ENCODE data around the gene C1QTNF12. TPM values are rescaled to one million over a fixed set of nuclear protein-coding genes. Genes with fewer than 3 reads are reported as not detected.

Gene C1QTNF12
- 1 to 10 TPM; 2.0 to 4.2 TPM for total RNA-seq

GRCh38 chr1:1246577-1247340 lies at the start of gene C1QTNF12:
Gene C1QTNF12, minus strand, starts transcription at chr1:1246722. Its CDS starts 32 bp downstream, at chr1:1246690.
- Mint-ChIP-seq H3K9me3 (no peaks in the 10 kb centered on the region), H3K36me3 (ENCODE audit: low read depth) (no peaks in the 10 kb centered on the region), H3K4me1 (peaks cover 14% of the 10 kb centered on the region), H3K27ac (no peak within 1 kb of the TSS), H3K27me3 (peaks cover 4% of the 10 kb centered on the region), H3K4me3 (no peak within 1 kb of the TSS)
- ChIA-PET POLR2A (no interaction called here), CTCF (no interaction called here)
- no peak for DNase-seq

GRCh38 chr1:1295154-1295923 lies 48.8 kb upstream of the C1QTNF12 start:
- ChIA-PET CTCF (interaction anchor here (1.0 kb wide), 2 partner anchors 10 to 173 kb away, joined by 3 to 4 read pairs; no protein-coding TSS in a partner anchor), POLR2A (interaction anchor here (1.0 kb wide), 1 partner anchor 68 kb away, joined by 3 read pairs; no protein-coding TSS in a partner anchor)
- Mint-ChIP-seq H3K36me3 (ENCODE audit: low read depth) (peaks cover 4% of the 10 kb centered on the region), H3K27me3 (no peaks in the 10 kb centered on the region), H3K27ac (no peak overlapping the region), H3K9me3 (no peaks in the 10 kb centered on the region), H3K4me1 (no peaks in the 10 kb centered on the region), H3K4me3 (no peak overlapping the region)
- no peak for DNase-seq

- Mint-ChIP-seq H3K27me3 (no peaks in the 10 kb centered on the region), H3K27ac (no peak overlapping the region), H3K36me3 (ENCODE audit: low read depth) (peaks cover 4% of the 10 kb centered on the region), H3K4me3 (no peak overlapping the region), H3K9me3 (no peaks in the 10 kb centered on the region), H3K4me1 (no peaks in the 10 kb centered on the region)
- ChIA-PET POLR2A (interaction anchor here (1.0 kb wide), 1 partner anchor 67 kb away, joined by 3 read pairs; no protein-coding TSS in a partner anchor), CTCF (interaction anchor here (1.0 kb wide), 1 partner anchor 172 kb away, joined by 4 read pairs; no protein-coding TSS in a partner anchor)
- no peak for DNase-seq
Measured at GRCh38 chr1:1294250-1294890, 47.8 kb upstream of the C1QTNF12 start.

GRCh38 chr1:1293263-1294249 lies 47.0 kb upstream of the C1QTNF12 start:
- Mint-ChIP-seq H3K9me3 (no peaks in the 10 kb centered on the region), H3K4me3 (no peak overlapping the region), H3K4me1 (no peaks in the 10 kb centered on the region), H3K27me3 (no peaks in the 10 kb centered on the region), H3K36me3 (ENCODE audit: low read depth) (peaks cover 4% of the 10 kb centered on the region), H3K27ac (no peak overlapping the region)
- no peak for DNase-seq
- ChIA-PET CTCF (interaction anchor here (0.6 to 1.0 kb wide), 2 partner anchors 84 to 171 kb away, joined by 3 to 5 read pairs; no protein-coding TSS in a partner anchor), POLR2A (no interaction called here)

- no peaks in the 10 kb centered on the region for H3K9me3 Mint-ChIP-seq
Measured at GRCh38 chr1:1292851-1293250, 46.3 kb upstream of the C1QTNF12 start.

GRCh38 chr1:1292442-1292779 lies 45.9 kb upstream of the C1QTNF12 start:
- Mint-ChIP-seq H3K4me3 (no peak overlapping the region), H3K27me3 (no peaks in the 10 kb centered on the region), H3K4me1 (no peaks in the 10 kb centered on the region), H3K36me3 (ENCODE audit: low read depth) (peaks cover 4% of the 10 kb centered on the region), H3K9me3 (no peaks in the 10 kb centered on the region), H3K27ac (no peak overlapping the region)
- no peak for DNase-seq
- POLR2A ChIA-PET, result interaction anchor here (1.1 to 2.4 kb wide), 5 partner anchors 9 to 176 kb away, joined by 3 to 11 read pairs (median 3); partner anchors contain the start of genes AURKAIP1 and C1orf159
- CTCF ChIA-PET, result interaction anchor here (0.6 to 3.2 kb wide), 8 partner anchors 10 to 308 kb away, joined by 4 to 36 read pairs (median 5); partner anchors contain the start of gene UBE2J2

More at GRCh38 chr1:1292851-1293250, 46.3 kb upstream of the C1QTNF12 start:
- Mint-ChIP-seq H3K4me1 (no peaks in the 10 kb centered on the region), H3K27me3 (no peaks in the 10 kb centered on the region), H3K27ac (no peak overlapping the region), H3K4me3 (no peak overlapping the region), H3K36me3 (ENCODE audit: low read depth) (peaks cover 4% of the 10 kb centered on the region)
- ChIA-PET POLR2A (no interaction called here), CTCF (interaction anchor here (0.6 to 3.2 kb wide), 5 partner anchors 11 to 260 kb away, joined by 3 to 36 read pairs (median 4); no protein-coding TSS in a partner anchor)
- DNase-seq, result no peak

- Mint-ChIP-seq H3K9me3 (no peaks in the 10 kb centered on the region), H3K4me1 (no peaks in the 10 kb centered on the region), H3K4me3 (no peak overlapping the region), H3K36me3 (ENCODE audit: low read depth) (peaks cover 4% of the 10 kb centered on the region), H3K27me3 (no peaks in the 10 kb centered on the region), H3K27ac (no peak overlapping the region)
- ChIA-PET CTCF (interaction anchor here (0.6 to 3.2 kb wide), 9 partner anchors 10 to 307 kb away, joined by 4 to 36 read pairs (median 4); partner anchors contain the start of gene UBE2J2), POLR2A (interaction anchor here (1.1 to 2.4 kb wide), 5 partner anchors 9 to 175 kb away, joined by 3 to 11 read pairs (median 3); partner anchors contain the start of genes AURKAIP1 and C1orf159)
- peak; percentile 72 for DNase-seq
Measured at GRCh38 chr1:1291548-1292441, 45.3 kb upstream of the C1QTNF12 start.

GRCh38 chr1:1291023-1291528 lies 44.6 kb upstream of the C1QTNF12 start:
- CTCF ChIA-PET, result interaction anchor here (0.7 to 3.2 kb wide), 7 partner anchors 9 to 272 kb away, joined by 3 to 36 read pairs (median 4); no protein-coding TSS in a partner anchor
- H3K4me1 Mint-ChIP-seq, result no peaks in the 10 kb centered on the region
- no peaks in the 10 kb centered on the region for H3K9me3 Mint-ChIP-seq
- H3K4me3 Mint-ChIP-seq, result no peak overlapping the region
- H3K27me3 Mint-ChIP-seq, result no peaks in the 10 kb centered on the region
- POLR2A ChIA-PET, result interaction anchor here (1.1 to 2.4 kb wide), 5 partner anchors 8 to 175 kb away, joined by 3 to 11 read pairs (median 3); partner anchors contain the start of genes AURKAIP1 and C1orf159
- no peak for DNase-seq
- peaks cover 4% of the 10 kb centered on the region for H3K36me3 Mint-ChIP-seq (ENCODE audit: low read depth)
- no peak overlapping the region for H3K27ac Mint-ChIP-seq

- Mint-ChIP-seq H3K27me3 (no peaks in the 10 kb centered on the region), H3K27ac (no peak overlapping the region), H3K4me3 (no peak overlapping the region), H3K9me3 (no peaks in the 10 kb centered on the region), H3K4me1 (no peaks in the 10 kb centered on the region), H3K36me3 (ENCODE audit: low read depth) (peaks cover 4% of the 10 kb centered on the region)
- ChIA-PET CTCF (interaction anchor here (1.0 to 3.2 kb wide), 4 partner anchors 15 to 249 kb away, joined by 3 to 36 read pairs (median 6); no protein-coding TSS in a partner anchor), POLR2A (interaction anchor here (2.4 kb wide), 1 partner anchor 174 kb away, joined by 11 read pairs; the partner anchor contains the start of gene C1orf159)
- peak; percentile 62 for DNase-seq
Measured at GRCh38 chr1:1290238-1290731, 43.8 kb upstream of the C1QTNF12 start.

- ChIA-PET CTCF (no interaction called here), POLR2A (no interaction called here)
- H3K4me3 Mint-ChIP-seq, result no peak overlapping the region
- DNase-seq, result no peak
- H3K4me1 Mint-ChIP-seq, result peaks cover 3% of the 10 kb centered on the region
- H3K27ac Mint-ChIP-seq, result no peak overlapping the region
- H3K9me3 Mint-ChIP-seq, result no peaks in the 10 kb centered on the region
- H3K27me3 Mint-ChIP-seq, result no peaks in the 10 kb centered on the region
- H3K36me3 Mint-ChIP-seq (ENCODE audit: low read depth), result peaks cover 4% of the 10 kb centered on the region
Measured at GRCh38 chr1:1287288-1288110, 41.0 kb upstream of the C1QTNF12 start.

Data from activated CD4-positive, alpha-beta memory T cell treated with anti-CD3 and anti-CD28 coated beads, Interleukin-2, amount 10 ng/mL, durations not matched to agents 7 days and 5 days (primary cell).